HG03159 (cell line): ENCODE results near the gene GFOD1.

Experiments used
- ATAC-seq: cut with Tn5 transposase; IDR thresholded peaks from one replicate; pipeline ENCODE4 v1.9.1; 2021; ENCODE audit warnings: mild to moderate bottlenecking, moderate library complexity; ENCODE audit not compliant: unreplicated experiment

Gene GFOD1

GRCh38 chr6:13383328-13384163 is 103.9 kb downstream of the GFOD1 start:
- ATAC-seq, result peak; percentile 90

GRCh38 chr6:13380761-13381160 is 106.6 kb downstream of the GFOD1 start:
- no peak for ATAC-seq

- ATAC-seq, result no peak
Observed at GRCh38 chr6:13378669-13379590, 108.5 kb downstream of the GFOD1 start.

DNA sequence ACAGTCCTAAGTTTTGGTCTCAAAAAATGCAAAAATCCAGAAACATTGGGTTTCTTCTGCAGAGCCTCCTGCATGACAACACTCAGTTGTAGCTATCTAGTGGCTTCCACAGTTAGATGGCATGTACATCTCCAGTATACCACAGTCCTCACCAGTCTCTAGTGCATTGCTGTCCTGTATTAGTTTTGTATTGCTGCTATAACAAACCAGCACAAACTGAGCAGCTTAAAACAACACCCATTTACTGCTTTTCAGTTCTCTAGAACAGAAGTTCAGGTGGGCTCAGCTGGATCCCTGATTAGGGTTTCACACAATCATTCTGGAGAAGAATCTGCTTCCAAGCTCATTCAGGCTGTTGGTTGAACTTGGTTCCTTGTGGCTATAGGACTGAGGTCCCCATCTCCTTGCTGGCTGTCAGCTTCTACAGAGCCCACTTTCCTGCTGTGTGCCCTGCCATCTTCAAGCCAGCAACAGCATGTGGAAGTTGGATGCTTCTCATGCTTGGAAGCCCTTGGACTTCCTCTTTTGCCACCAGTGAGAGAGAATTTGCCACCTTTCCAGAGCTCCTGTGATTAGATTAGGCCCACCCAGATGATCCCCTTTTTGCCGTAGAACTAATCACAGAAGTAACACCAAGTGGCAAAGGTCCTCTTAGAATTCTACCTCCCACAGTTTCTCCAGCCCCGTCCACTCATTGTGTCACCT is 110.2 kb downstream of the GFOD1 start:
- no peak for ATAC-seq

GRCh38 chr6:13375360-13375878 is 112.0 kb downstream of the GFOD1 start:
- ATAC-seq, result peak; percentile 69

DNA sequence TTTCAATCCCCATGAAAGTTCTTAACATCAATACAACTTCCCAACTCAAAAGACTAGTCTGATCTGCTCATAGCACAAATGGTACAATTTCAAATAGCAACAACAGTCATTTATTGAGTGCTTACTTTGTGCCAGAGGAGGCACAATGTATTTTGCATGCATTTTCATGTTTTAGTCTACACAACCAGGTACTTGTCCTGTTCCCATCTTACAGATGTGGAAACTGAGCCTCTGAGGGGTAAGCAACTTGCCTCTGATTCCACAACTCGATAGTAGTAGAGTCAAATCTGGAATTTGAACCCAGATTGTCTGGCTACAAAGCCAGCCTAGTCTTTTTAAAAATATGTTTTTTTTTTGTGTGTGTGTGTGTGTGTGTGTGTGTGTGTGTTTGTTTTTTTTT is 113.5 kb downstream of the GFOD1 start:
- ATAC-seq, result no peak

DNA sequence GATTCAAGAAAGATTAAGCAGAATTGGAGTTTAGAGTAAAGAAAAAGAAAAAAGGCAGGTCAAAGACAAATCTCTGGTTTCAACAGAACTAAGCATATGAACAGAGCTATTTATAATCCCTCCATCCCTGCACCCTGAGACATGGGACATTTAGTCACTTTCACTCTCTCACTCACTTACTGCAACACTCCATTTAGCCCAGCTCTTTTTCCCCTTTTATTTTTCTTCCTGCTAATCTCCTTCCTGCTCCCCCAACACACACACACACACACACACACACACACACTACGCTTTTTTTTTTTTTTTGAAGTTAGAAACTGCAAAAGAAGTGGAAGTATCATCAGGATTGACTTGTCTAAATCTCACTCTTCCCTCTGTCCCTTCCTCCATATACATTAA is 113.9 kb downstream of the GFOD1 start:
- ATAC-seq, result no peak

- ATAC-seq, result no peak
Observed at GRCh38 chr6:13372688-13373487, 114.5 kb downstream of the GFOD1 start.

- no peak for ATAC-seq
Observed at GRCh38 chr6:13372076-13372475, 115.3 kb downstream of the GFOD1 start.

DNA sequence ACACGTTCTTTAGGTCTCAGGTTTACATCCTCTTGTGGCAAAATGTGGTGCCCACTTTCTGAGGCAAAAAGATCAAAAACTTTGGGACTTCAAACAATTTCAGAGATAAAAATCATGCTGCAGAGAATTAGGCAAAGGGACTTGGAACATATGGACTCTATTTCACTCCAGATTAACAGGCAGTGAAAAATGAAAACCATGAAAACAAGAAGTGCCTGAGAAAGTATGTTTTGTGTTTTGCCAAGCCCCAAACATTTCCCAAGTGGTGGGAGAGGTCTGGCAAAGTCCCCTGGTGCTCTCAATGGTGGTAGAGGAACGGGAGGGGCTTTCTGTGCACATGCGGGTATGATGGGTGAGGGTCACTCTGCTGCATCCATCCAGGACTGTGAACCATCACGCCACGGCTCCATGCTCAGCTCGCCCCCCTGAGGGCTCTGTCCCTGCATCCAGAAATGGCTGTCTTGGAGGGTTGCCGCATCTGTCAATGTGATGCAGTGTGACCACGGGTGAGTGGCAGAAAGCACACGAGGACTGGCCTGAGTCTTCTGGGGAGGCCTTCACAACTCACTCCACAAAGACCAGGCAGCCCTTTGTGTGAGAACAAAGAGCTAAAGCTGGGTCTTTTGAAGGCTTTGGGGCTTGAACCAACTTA is 115.9 kb downstream of the GFOD1 start:
- ATAC-seq, result no peak

DNA sequence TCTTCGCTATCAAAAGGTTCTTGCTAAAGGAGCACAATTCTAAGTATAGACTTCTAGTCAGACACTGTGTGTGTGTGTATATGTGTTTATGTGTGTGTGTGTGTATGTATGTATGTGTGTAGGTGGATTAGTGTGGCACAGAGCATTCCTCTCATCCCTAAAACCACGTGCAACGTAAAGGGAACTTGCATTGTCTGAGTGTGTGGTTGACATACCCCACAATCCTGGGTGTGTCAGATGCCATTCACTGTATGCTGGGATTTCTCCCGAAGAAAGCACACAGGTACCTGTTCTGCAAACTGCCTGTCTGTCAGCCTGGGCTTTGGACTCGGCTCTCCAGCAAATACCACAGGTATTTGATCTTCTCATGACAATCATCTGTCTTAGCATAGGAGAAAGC is 116.8 kb downstream of the GFOD1 start:
- ATAC-seq, result no peak

- ATAC-seq, result no peak
Observed at GRCh38 chr6:13369591-13369990, 117.8 kb downstream of the GFOD1 start.

DNA sequence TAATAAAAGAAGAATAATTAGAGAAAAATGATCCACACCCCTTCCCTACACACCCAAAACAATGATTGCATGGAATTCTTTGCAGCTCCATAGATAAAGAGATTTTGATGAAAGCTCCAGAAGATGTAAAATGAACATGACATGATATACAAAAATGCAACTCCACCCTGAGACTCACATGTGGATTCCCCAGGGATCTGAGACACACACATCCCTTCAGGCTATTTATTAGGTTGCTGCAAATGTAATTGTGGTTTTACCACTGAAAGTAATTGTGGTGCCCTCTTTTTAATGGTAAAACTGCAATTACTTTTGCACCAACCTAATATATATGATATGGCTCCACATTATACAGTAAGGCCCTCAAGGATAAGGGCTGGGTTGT is 118.7 kb downstream of the GFOD1 start:
- no peak for ATAC-seq

- no peak for ATAC-seq
Observed at GRCh38 chr6:13368079-13368730, 119.2 kb downstream of the GFOD1 start.

GRCh38 chr6:13367396-13367795 is 120.0 kb downstream of the GFOD1 start:
- no peak for ATAC-seq

DNA sequence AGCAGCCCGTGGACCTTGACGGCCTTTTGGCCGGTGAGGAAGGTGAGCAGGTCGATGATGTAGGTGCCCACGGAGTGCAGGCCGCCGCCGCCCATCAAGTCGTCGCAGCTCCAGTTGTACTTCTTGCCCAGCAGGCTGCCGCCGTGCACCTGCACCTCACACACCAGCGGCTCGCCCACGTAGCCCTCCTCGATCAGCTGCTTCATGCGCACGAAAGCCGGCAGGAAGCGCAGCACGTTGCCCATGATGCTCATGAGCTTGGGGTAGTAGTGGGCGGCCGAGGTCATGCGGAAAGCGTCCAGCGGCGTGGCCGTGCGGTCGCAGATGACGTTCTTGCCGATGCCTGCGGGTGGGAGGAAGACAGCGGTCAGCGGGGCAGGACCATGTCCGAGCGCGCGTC is 122.1 kb downstream of the GFOD1 start:
- ATAC-seq, result no peak

DNA sequence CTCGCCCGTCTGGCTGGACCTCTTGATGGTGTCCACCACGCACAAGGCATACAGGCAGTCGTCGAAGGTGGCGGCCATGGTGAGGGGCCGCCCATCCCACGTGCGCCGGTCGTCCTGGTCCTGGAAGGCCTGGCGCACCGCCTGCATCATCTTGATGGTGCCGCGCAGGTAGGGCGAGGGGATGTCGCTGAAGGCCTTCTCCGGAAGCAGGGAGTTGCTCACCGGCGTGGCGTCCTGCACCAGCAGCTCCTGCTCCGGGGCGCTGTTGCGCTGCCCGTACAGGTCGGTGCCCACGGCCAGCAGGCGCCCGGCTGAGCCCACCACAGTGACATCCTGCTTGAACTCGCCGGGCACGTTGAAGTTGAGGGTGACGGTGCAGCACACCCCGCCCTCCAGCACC is 122.6 kb downstream of the GFOD1 start:
- ATAC-seq, result no peak

DNA sequence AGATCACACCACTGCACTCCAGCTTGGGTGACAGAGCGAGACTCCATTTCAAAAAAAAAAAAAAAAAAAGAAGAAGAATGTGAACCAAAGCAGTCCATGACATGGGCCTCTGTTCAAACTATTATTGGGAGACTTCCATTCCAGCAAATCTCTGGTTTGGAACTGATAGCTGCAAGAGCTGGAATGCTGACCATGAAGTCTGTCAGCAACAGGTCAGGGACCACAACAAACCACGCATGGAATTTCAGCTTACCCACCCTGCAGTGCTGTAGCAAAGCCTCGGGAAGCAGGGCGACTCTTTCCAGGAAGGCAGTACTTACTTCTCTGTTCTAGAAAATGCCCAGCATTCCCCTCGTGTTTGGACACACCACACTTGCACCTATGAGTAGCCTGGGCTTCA is 125.0 kb downstream of the GFOD1 start:
- no peak for ATAC-seq
